ENCODE measurements around the gene WDR70. TPM values are rescaled to one million over a fixed set of nuclear protein-coding genes. Genes with fewer than 3 reads are reported as not detected.

WDR70 gene
- total and polyA plus RNA-seq, 2 donors (not counting 3 experiments of a cell fraction or from before 2014, with no cell fraction given), result 6.7 to 37.3 TPM

DNA sequence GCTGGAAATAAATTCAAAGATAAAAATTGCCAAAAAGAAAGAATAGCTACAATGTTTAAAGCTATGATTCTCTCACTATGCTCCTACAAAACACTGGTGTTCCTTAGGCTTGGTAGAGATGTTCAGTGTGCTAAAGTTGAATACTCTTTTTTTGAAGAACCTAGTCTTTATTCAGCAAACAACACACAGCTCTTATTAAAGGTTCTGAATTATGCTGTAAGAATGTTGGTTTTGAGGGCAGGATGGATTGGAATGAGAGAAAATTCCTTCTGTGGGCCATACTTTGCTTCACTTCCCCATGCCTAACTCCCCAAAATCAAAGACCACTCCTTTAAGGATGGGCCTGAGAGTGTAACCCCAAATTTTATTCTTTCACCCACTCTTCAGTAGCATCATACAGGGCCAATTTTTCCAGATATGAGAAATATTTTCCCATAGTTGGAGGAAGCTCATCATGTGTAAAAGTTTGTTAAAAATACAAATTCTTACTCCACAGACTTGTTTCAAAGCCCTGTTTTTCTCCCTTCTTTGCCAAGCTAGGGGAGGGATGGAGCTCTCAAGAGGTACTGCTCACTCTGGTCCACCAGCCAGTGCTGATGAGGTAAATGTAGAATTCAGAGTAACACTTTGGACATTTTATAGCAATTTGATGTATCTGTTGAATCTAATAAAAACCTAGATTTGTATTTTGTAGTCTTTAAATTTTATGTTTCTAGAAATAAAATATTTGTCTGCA is 361.4 kb downstream of the WDR70 start:
- Histone ChIP-seq H3K27me3 (ENCODE audit: control insufficient read depth in 2 of 2, insufficient read depth in 2 of 2, low read length in 2 of 2) (no peaks in the 10 kb centered on the region), H3K9me3 (replicated peaks; ENCODE audit: control insufficient read depth, insufficient read depth, low read length) (no peaks in the 10 kb centered on the region), H3K27ac (ENCODE audit: insufficient read depth, low read depth, low read length) (no peak overlapping the region), H3K9ac (replicated peaks; ENCODE audit: extremely low read depth, insufficient read depth, low read length) (no peak overlapping the region), H3K4me2 (ENCODE audit: insufficient read depth, low read length) (no peak overlapping the region), H2AFZ (ENCODE audit: low read depth, low read length) (no peak overlapping the region), H4K20me1 (replicated peaks; ENCODE audit: control insufficient read depth, extremely low read depth, insufficient read depth, low read length) (no peaks in the 10 kb centered on the region), H3K79me2 (ENCODE audit: control insufficient read depth, insufficient read depth, low read length) (no peaks in the 10 kb centered on the region), H3K36me3 (ENCODE audit: control insufficient read depth in 2 of 2, extremely low read depth in 1 of 2, insufficient read depth in 2 of 2, low read length in 2 of 2) (peaks cover 0 to 2% of the 10 kb centered on the region in 2 experiments), H3K4me1 (ENCODE audit: control insufficient read depth, extremely low read depth, insufficient read depth, low read length) (peaks cover 19% of the 10 kb centered on the region), H3K4me3 (replicated peaks in 1 of 3; ENCODE audit: insufficient read depth in 1 of 3, low read depth in 1 of 3, low read length in 3 of 3) (no peak overlapping the region), H3K9me1 (replicated peaks; ENCODE audit: control insufficient read depth, extremely low read depth, insufficient read depth, low read length) (no peaks in the 10 kb centered on the region)
- no peak for DNase-seq (ENCODE audit: low read depth, low spot score)
- FAIRE-seq, result no peak
- intact Hi-C loops (cut with micrococcal nuclease) (no loop called here), dilution Hi-C loops (cut with MboI; ENCODE audit: extremely low pct_ligation_motif_present, low sequenced_read_pairs) (no loop called here)
- ChIA-PET POLR2A (no interaction called here), CTCF (interaction anchor here (0.7 to 1.5 kb wide), 4 partner anchors 10 to 36 kb away, joined by 3 to 5 read pairs (median 4); no protein-coding TSS in a partner anchor)
- BruUV-seq (replicated peaks), result no TSS peak
- TF ChIP-seq POLR2AphosphoS5 (IDR thresholded peaks at IDR 0.05; ENCODE audit: insufficient read depth, low read depth, low read length) (no peak), MYC (IDR thresholded peaks at IDR 0.05; ENCODE audit: low read depth, low read length) (no peak), GATA2 (IDR thresholded peaks at IDR 0.05; ENCODE audit: insufficient read depth, insufficient read length, low read depth, low read length) (no peak), JUN (IDR thresholded peaks at IDR 0.05; ENCODE audit: borderline replicate concordance, insufficient read depth, insufficient read length, low read depth) (no peak), EZH2 (IDR thresholded peaks at IDR 0.05; ENCODE audit: borderline replicate concordance, low read depth, low read length, severe bottlenecking) (no peak), POLR2A (IDR thresholded peaks at IDR 0.05; ENCODE audit: low read depth, low read length) (no peak), FOS (IDR thresholded peaks at IDR 0.05; ENCODE audit: borderline replicate concordance, insufficient read depth, low read length) (no peak)
- TF ChIP-seq, protein P1, sequence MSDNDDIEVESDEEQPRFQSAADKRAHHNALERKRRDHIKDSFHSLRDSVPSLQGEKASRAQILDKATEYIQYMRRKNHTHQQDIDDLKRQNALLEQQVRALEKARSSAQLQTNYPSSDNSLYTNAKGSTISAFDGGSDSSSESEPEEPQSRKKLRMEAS (IDR thresholded peaks at IDR 0.05; ENCODE audit: insufficient read depth, insufficient read length), result no peak
- TF ChIP-seq, protein P2, sequence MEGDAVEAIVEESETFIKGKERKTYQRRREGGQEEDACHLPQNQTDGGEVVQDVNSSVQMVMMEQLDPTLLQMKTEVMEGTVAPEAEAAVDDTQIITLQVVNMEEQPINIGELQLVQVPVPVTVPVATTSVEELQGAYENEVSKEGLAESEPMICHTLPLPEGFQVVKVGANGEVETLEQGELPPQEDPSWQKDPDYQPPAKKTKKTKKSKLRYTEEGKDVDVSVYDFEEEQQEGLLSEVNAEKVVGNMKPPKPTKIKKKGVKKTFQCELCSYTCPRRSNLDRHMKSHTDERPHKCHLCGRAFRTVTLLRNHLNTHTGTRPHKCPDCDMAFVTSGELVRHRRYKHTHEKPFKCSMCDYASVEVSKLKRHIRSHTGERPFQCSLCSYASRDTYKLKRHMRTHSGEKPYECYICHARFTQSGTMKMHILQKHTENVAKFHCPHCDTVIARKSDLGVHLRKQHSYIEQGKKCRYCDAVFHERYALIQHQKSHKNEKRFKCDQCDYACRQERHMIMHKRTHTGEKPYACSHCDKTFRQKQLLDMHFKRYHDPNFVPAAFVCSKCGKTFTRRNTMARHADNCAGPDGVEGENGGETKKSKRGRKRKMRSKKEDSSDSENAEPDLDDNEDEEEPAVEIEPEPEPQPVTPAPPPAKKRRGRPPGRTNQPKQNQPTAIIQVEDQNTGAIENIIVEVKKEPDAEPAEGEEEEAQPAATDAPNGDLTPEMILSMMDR (IDR thresholded peaks at IDR 0.05; ENCODE audit: extremely low read depth in 1 of 2, insufficient read depth in 1 of 2, low read depth in 1 of 2, low read length in 2 of 2), result no peak
